Measurements from ENCODE around the gene LHX6. TPM values are rescaled to one million over a fixed set of nuclear protein-coding genes. Genes with fewer than 3 reads are reported as not detected.

The LHX6 gene
- total RNA-seq, 1 experiment from 2014 or later = 1.8 TPM

- H2BK20ac ChIP-seq (ENCODE audit: low read depth, low read length, poor library complexity, severe bottlenecking) = no peak overlapping the region
- no peaks in the 10 kb centered on the region for H3K4me1 ChIP-seq (ENCODE audit: insufficient read depth, low read length)
- H3K23ac ChIP-seq (ENCODE audit: insufficient read length, low read depth, low read length) = no peak overlapping the region
- H3K9ac ChIP-seq (ENCODE audit: extremely low read depth, insufficient read length, low read length) = no peak overlapping the region
- peaks cover 0 to 3% (median 0%) of the 10 kb centered on the region in 3 experiments; a peak in 2 of 7 replicates for H3K36me3 Mint-ChIP-seq (ENCODE audit: insufficient read depth in 1 of 3, low read depth in 3 of 3)
- no peak for DNase-seq
- no peak overlapping the region for H4K5ac ChIP-seq (ENCODE audit: insufficient read length, low read depth, low read length)
- peak overlapping the region; percentile 25; the same call in 1 of the 2 replicates for H3K14ac ChIP-seq (ENCODE audit: insufficient read depth, low read length)
- peak overlapping the region; percentile 50 to 57 for H3K4me3 Mint-ChIP-seq
- H4K91ac ChIP-seq (ENCODE audit: insufficient read length, low read depth, low read length) = no peak overlapping the region
- peaks cover 0 to 3% of the 10 kb centered on the region in 2 experiments; a peak in 4 of 5 replicates for H3K9me3 Mint-ChIP-seq
- H2BK120ac ChIP-seq (ENCODE audit: low read depth, low read length, poor library complexity, severe bottlenecking) = no peak overlapping the region
- H4K8ac ChIP-seq (replicated peaks; ENCODE audit: insufficient read length, low read depth, low read length) = no peak overlapping the region
- no peaks in the 10 kb centered on the region for H3K9me3 ChIP-seq (ENCODE audit: control insufficient read depth, low read depth, low read length)
- H3K79me2 ChIP-seq (ENCODE audit: insufficient read depth, low read length) = no peaks in the 10 kb centered on the region
- H2BK5ac ChIP-seq (ENCODE audit: insufficient read length, low read length) = no peak overlapping the region
- H3K23me2 ChIP-seq (ENCODE audit: insufficient read length, low read depth, low read length, poor library complexity, severe bottlenecking) = peaks cover 4% of the 10 kb centered on the region
- H3K27ac ChIP-seq (ENCODE audit: insufficient read length, low read depth, low read length) = no peak overlapping the region
- H3K4ac ChIP-seq (ENCODE audit: low read depth, low read length) = no peak overlapping the region
- H3K27ac Mint-ChIP-seq = no peak overlapping the region
- H2BK15ac ChIP-seq (ENCODE audit: low read depth, low read length) = no peak overlapping the region
- H3K79me1 ChIP-seq (ENCODE audit: insufficient read depth, low read depth, low read length, poor library complexity, severe bottlenecking) = no peaks in the 10 kb centered on the region
- peak overlapping the region; percentile 0 for H3K4me2 ChIP-seq (ENCODE audit: insufficient read depth, insufficient read length, low read length)
- H3K27me3 Mint-ChIP-seq (ENCODE audit: low read depth) = peaks cover 80% of the 10 kb centered on the region
- no peak for TF ChIP-seq CTCF (conservative IDR thresholded peaks at IDR 0.05)
- no CpG with 5 or more reads among the region's 20 CpGs for WGBS (ENCODE audit: extremely low coverage, insufficient read length, low lambda C conversion rate)
- H2AK5ac ChIP-seq (ENCODE audit: insufficient read length, low read length) = no peak overlapping the region
- H2AFZ ChIP-seq (ENCODE audit: low read length) = no peak overlapping the region
- no peaks in the 10 kb centered on the region for H4K20me1 ChIP-seq (ENCODE audit: control insufficient read depth, insufficient read depth, insufficient read length)
- peaks cover 51% of the 10 kb centered on the region for H3K27me3 ChIP-seq (ENCODE audit: insufficient read depth, low read length)
- no peak overlapping the region for H2BK12ac ChIP-seq (ENCODE audit: insufficient read length, low read depth, low read length)
- peak overlapping the region; percentile 28 for H3K18ac ChIP-seq (ENCODE audit: insufficient read length, low read depth, low read length)
- H3K56ac ChIP-seq (ENCODE audit: insufficient read length, low read depth, low read length) = no peak overlapping the region
- H3K4me1 Mint-ChIP-seq = peaks cover 5 to 14% of the 10 kb centered on the region in 2 experiments
- no peak overlapping the region for H3T11ph ChIP-seq (ENCODE audit: low read length)
Measured at GRCh38 chr9:122213102-122213588, 15.6 kb downstream of the LHX6 start.

All from H9 (cell line).